Neural cell (in vitro differentiated cells): ENCODE data around the gene LRBA. TPM values are rescaled to one million over a fixed set of nuclear protein-coding genes. Genes with fewer than 3 reads are reported as not detected.

Source experiments
- H2AFZ ChIP-seq: fragments of 200-600, 300-800 bp; sonication (generic), shearing (Covaris generic); 2 replicates; pipeline ENCODE4 v1.6.0; 2014; ENCODE audit warnings: low read depth, mild to moderate bottlenecking, antibody characterized with exemption, low read length, moderate library complexity
- H3F3A ChIP-seq: fragments of 200-600 bp; shearing (Covaris generic); 2 replicates; pipeline ENCODE4 v1.6.1; 2016; ENCODE audit warnings: mild to moderate bottlenecking, moderate library complexity, mixed read lengths, antibody characterized with exemption, low read length; ENCODE audit not compliant: insufficient read depth, poor library complexity, severe bottlenecking
- H3K27ac ChIP-seq: fragments of 200-600, 300-800 bp; sonication (generic), shearing (Covaris generic); 2 replicates; pipeline ENCODE4 v1.5.1; 2014; ENCODE audit warnings: mild to moderate bottlenecking, low read length, moderate library complexity
- H3K27me3 ChIP-seq: fragments of 300-800, 200-600 bp; sonication (generic), shearing (Covaris generic); 2 replicates; pipeline ENCODE4 v1.6.0; 2014; ENCODE audit warnings: mild to moderate bottlenecking, low read depth, low read length, moderate library complexity; ENCODE audit not compliant: insufficient read depth
- H3K36me3 ChIP-seq: fragments of 300-800, 200-600 bp; sonication (generic), shearing (Covaris generic); 2 replicates; pipeline ENCODE4 v1.5.1; 2014; ENCODE audit warnings: mild to moderate bottlenecking, antibody characterized with exemption, low read length, moderate library complexity; ENCODE audit not compliant: insufficient read depth
- H3K4me2 ChIP-seq: fragments of 300-800, 200-600 bp; sonication (generic), shearing (Covaris generic); 2 replicates; pipeline ENCODE4 v1.6.0; 2014; ENCODE audit warnings: mild to moderate bottlenecking, low read length
- H3K4me3 ChIP-seq: fragments of 300-800, 200-600 bp; sonication (generic), shearing (Covaris generic); 2 replicates; pipeline ENCODE4 v1.5.1; 2014; ENCODE audit warnings: mild to moderate bottlenecking, low read length, moderate library complexity
- H3K79me2 ChIP-seq: fragments of 200-600 bp; shearing (Covaris generic); replicated peaks from 2 replicates; pipeline ENCODE4 v1.6.0; 2014; ENCODE audit warnings: mild to moderate bottlenecking, low read length, moderate library complexity; ENCODE audit not compliant: insufficient read depth
- H3K9ac ChIP-seq: fragments of 300-800, 200-600 bp; sonication (generic), shearing (Covaris generic); 2 replicates; pipeline ENCODE4 v1.6.1; 2016; ENCODE audit warnings: mild to moderate bottlenecking, low read length, mixed read lengths
- H3K9me2 ChIP-seq: fragments of 200-600 bp; shearing (Covaris generic); 2 replicates; pipeline ENCODE4 v1.6.1; 2016; ENCODE audit warnings: mild to moderate bottlenecking, low read length, mixed read lengths; ENCODE audit not compliant: insufficient read depth
- H3K9me3 ChIP-seq: fragments of 200-600, 300-800 bp; sonication (generic), shearing (Covaris generic); 2 replicates; pipeline ENCODE4 v1.6.1; 2016; ENCODE audit warnings: mild to moderate bottlenecking, mixed run types, low read length, moderate library complexity, mixed read lengths
- H4K20me1 ChIP-seq: fragments of 200-600 bp; shearing (Covaris generic); 2 replicates; pipeline ENCODE4 v1.6.1; 2016; ENCODE audit warnings: mild to moderate bottlenecking, mixed run types; ENCODE audit not compliant: insufficient read depth
- CTCF ChIP-seq: fragments of 450-650 bp; IDR thresholded peaks from 2 replicates; pipeline ENCODE4 v1.5.1; 2014; ENCODE audit warnings: antibody characterized with exemption, mild to moderate bottlenecking, moderate library complexity; ENCODE audit not compliant: poor library complexity, severe bottlenecking
- EP300 ChIP-seq: fragments of 450-650 bp; conservative IDR thresholded peaks from 2 replicates; pipeline ENCODE4 v1.6.1; 2014; ENCODE audit warnings: antibody characterized with exemption, mild to moderate bottlenecking, moderate library complexity; ENCODE audit not compliant: poor library complexity, severe bottlenecking
- EZH2 ChIP-seq: fragments of 200-600, 300-800 bp; shearing (Covaris generic), sonication (generic); IDR thresholded peaks from 2 replicates; pipeline ENCODE4 v1.6.1; 2014; ENCODE audit warnings: antibody characterized with exemption, low read length, borderline replicate concordance, mild to moderate bottlenecking; ENCODE audit not compliant: insufficient read depth, poor library complexity, severe bottlenecking
- MXI1 ChIP-seq: fragments of 450-650 bp; conservative IDR thresholded peaks from 2 replicates; pipeline ENCODE4 v1.6.1; 2014; ENCODE audit warnings: antibody characterized with exemption, mild to moderate bottlenecking; ENCODE audit not compliant: poor library complexity, severe bottlenecking
- POLR2AphosphoS5 ChIP-seq: IDR thresholded peaks from 2 replicates; pipeline ENCODE4 v1.6.1; 2012
- RAD21 ChIP-seq: fragments of 450-650 bp; conservative IDR thresholded peaks from 2 replicates; pipeline ENCODE4 v1.6.1; 2014; ENCODE audit warnings: antibody characterized with exemption, mild to moderate bottlenecking, moderate library complexity
- REST ChIP-seq: IDR thresholded peaks from 2 replicates; pipeline ENCODE4 v1.6.1; 2012; ENCODE audit warnings: borderline replicate concordance
- SMC3 ChIP-seq: fragments of 450-650 bp; conservative IDR thresholded peaks from 2 replicates; pipeline ENCODE4 v1.6.1; 2014; ENCODE audit warnings: antibody characterized with exemption, mild to moderate bottlenecking, moderate library complexity; ENCODE audit not compliant: poor library complexity
- TAF1 ChIP-seq: IDR thresholded peaks from 2 replicates; pipeline ENCODE4 v1.6.1; 2012; ENCODE audit warnings: low read depth
- polyA plus RNA-seq: library from polyadenylated mRNA; depleted of rRNA; stranded (reverse); fragments of >200 nt; gene quantifications from 2 replicates; pipeline ENCODE4 v1.2.3, GENCODE V29; 2014

The LRBA gene
- polyA plus RNA-seq, 1 donor from 2014 or later: 7.1 TPM

GRCh38 chr4:150224896-150225591 is 790.0 kb downstream of the LRBA start:
- no peak overlapping the region for H3K27ac ChIP-seq
- no peaks in the 10 kb centered on the region for H3K9me2 ChIP-seq
- H3K4me2 ChIP-seq: no peak overlapping the region
- H3K9ac ChIP-seq: no peak overlapping the region
- no peaks in the 10 kb centered on the region for H4K20me1 ChIP-seq
- no peaks in the 10 kb centered on the region for H3K27me3 ChIP-seq
- H3K9me3 ChIP-seq: no peaks in the 10 kb centered on the region
- no peaks in the 10 kb centered on the region for H3F3A ChIP-seq
- H3K36me3 ChIP-seq: peaks cover 24% of the 10 kb centered on the region
- H3K4me3 ChIP-seq: no peak overlapping the region
- H3K79me2 ChIP-seq: no peaks in the 10 kb centered on the region
- TF ChIP-seq EZH2 (no peak), POLR2AphosphoS5 (no peak), MXI1 (no peak), EP300 (no peak)
- no peak overlapping the region for H2AFZ ChIP-seq

- H3K4me2 ChIP-seq: no peak overlapping the region
- no peak overlapping the region for H3K27ac ChIP-seq
- H3K36me3 ChIP-seq: peaks cover 5% of the 10 kb centered on the region
These were observed 795.2 kb downstream of the LRBA start for GRCh38 chr4:150219841-150220240.

GRCh38 chr4:150218447-150218846 is 796.6 kb downstream of the LRBA start:
- H3K9me2 ChIP-seq: no peaks in the 10 kb centered on the region
- no peaks in the 10 kb centered on the region for H3K79me2 ChIP-seq
- no peak overlapping the region for H3K4me2 ChIP-seq
- H3K36me3 ChIP-seq: no peaks in the 10 kb centered on the region
- no peaks in the 10 kb centered on the region for H3F3A ChIP-seq
- no peaks in the 10 kb centered on the region for H3K27me3 ChIP-seq
- TF ChIP-seq MXI1 (no peak), EZH2 (no peak), POLR2AphosphoS5 (no peak), REST (no peak), EP300 (no peak), CTCF (no peak), SMC3 (no peak), RAD21 (no peak), TAF1 (no peak)
- H3K9ac ChIP-seq: no peak overlapping the region
- peak overlapping the region; percentile 80 for H3K27ac ChIP-seq
- H2AFZ ChIP-seq: no peak overlapping the region
- H3K4me3 ChIP-seq: no peak overlapping the region
- H4K20me1 ChIP-seq: no peaks in the 10 kb centered on the region
- H3K9me3 ChIP-seq: no peaks in the 10 kb centered on the region

More at GRCh38 chr4:150219841-150220240, 795.2 kb downstream of the LRBA start:
- no peaks in the 10 kb centered on the region for H3K27me3 ChIP-seq
- H3K9me3 ChIP-seq: no peaks in the 10 kb centered on the region
- H3K9ac ChIP-seq: no peak overlapping the region
- no peaks in the 10 kb centered on the region for H3K79me2 ChIP-seq
- H4K20me1 ChIP-seq: no peaks in the 10 kb centered on the region
- no peak overlapping the region for H3K4me3 ChIP-seq
- TF ChIP-seq MXI1: no peak
- H3F3A ChIP-seq: no peaks in the 10 kb centered on the region
- no peaks in the 10 kb centered on the region for H3K9me2 ChIP-seq
- H2AFZ ChIP-seq: no peak overlapping the region
